Measurements from ENCODE around the gene SPANXN3. TPM values are rescaled to one million over a fixed set of nuclear protein-coding genes. Genes with fewer than 3 reads are reported as not detected.
"Not testable (repeated sequence)": the region's sequence is repeated elsewhere in the genome, so short reads cannot be mapped to it uniquely, and the experiment has no call there.

Gene SPANXN3
- polyA plus RNA-seq (2013, experiment 1 of 2), result not detected
- not detected for polyA plus RNA-seq (2013, experiment 2 of 2)

GRCh38 chrX:143517375-143517774, at the start of gene SPANXN3:
TSS of gene SPANXN3 (minus strand) at chrX:143517475. CDS start at chrX:143517391, 84 bp downstream.
- no CpG with 5 or more reads among the region's 5 CpGs for WGBS
- not testable (repeated sequence) for H3K27me3 ChIP-seq (ENCODE audit: insufficient read depth, low read length); H3K4me3 ChIP-seq (ENCODE audit: low read length); H3K4me1 ChIP-seq (ENCODE audit: insufficient read depth, low read length); H3K9ac ChIP-seq (ENCODE audit: low read depth, low read length); H3K9me3 ChIP-seq (ENCODE audit: insufficient read depth, low read depth, low read length); H3K36me3 ChIP-seq (ENCODE audit: insufficient read depth, low read length); H3K27ac ChIP-seq (ENCODE audit: low read depth, low read length)

GRCh38 chrX:143536176-143536575, 18.9 kb upstream of the SPANXN3 start:
- no peaks in the 10 kb centered on the region for H3K36me3 ChIP-seq (ENCODE audit: insufficient read depth, low read length)
- H3K9ac ChIP-seq (ENCODE audit: low read depth, low read length), result no peak overlapping the region
- no peaks in the 10 kb centered on the region for H3K27me3 ChIP-seq (ENCODE audit: insufficient read depth, low read length)
- no peak overlapping the region for H3K27ac ChIP-seq (ENCODE audit: low read depth, low read length)
- 0 out of 2 replicates have a peak, but pooled peaks cover 7% of the 10 kb centered on the region for H3K9me3 ChIP-seq (ENCODE audit: insufficient read depth, low read depth, low read length)
- no peak overlapping the region for H3K4me3 ChIP-seq (ENCODE audit: low read length)
- 78% methylated on average over 3 of the region's 3 CpGs for WGBS
- H3K4me1 ChIP-seq (ENCODE audit: insufficient read depth, low read length), result no peaks in the 10 kb centered on the region

GRCh38 chrX:143502196-143502595, 15.1 kb downstream of the SPANXN3 start:
- H3K9me3 ChIP-seq (ENCODE audit: insufficient read depth, low read depth, low read length); H3K4me3 ChIP-seq (ENCODE audit: low read length); H3K4me1 ChIP-seq (ENCODE audit: insufficient read depth, low read length); H3K27ac ChIP-seq (ENCODE audit: low read depth, low read length); H3K9ac ChIP-seq (ENCODE audit: low read depth, low read length); H3K27me3 ChIP-seq (ENCODE audit: insufficient read depth, low read length); H3K36me3 ChIP-seq (ENCODE audit: insufficient read depth, low read length): not testable (repeated sequence)
- WGBS, result 80% methylated on average over 6 of the region's 6 CpGs

GRCh38 chrX:143500751-143501150, 16.5 kb downstream of the SPANXN3 start:
- Histone ChIP-seq H3K4me3 (ENCODE audit: low read length) (no peak overlapping the region), H3K9ac (ENCODE audit: low read depth, low read length) (no peak overlapping the region), H3K9me3 (ENCODE audit: insufficient read depth, low read depth, low read length) (no peaks in the 10 kb centered on the region; the same call in 1 of the 2 replicates), H3K4me1 (ENCODE audit: insufficient read depth, low read length) (no peaks in the 10 kb centered on the region), H3K27ac (ENCODE audit: low read depth, low read length) (no peak overlapping the region), H3K27me3 (ENCODE audit: insufficient read depth, low read length) (no peaks in the 10 kb centered on the region), H3K36me3 (ENCODE audit: insufficient read depth, low read length) (no peaks in the 10 kb centered on the region)
- WGBS, result 63% methylated on average over 3 of the region's 3 CpGs

GRCh38 chrX:143486105-143486504, 31.2 kb downstream of the SPANXN3 start:
- 83% methylated on average over 8 of the region's 8 CpGs for WGBS
- Histone ChIP-seq H3K4me3 (ENCODE audit: low read length) (no peak overlapping the region), H3K4me1 (ENCODE audit: insufficient read depth, low read length) (no peaks in the 10 kb centered on the region), H3K9ac (ENCODE audit: low read depth, low read length) (no peak overlapping the region), H3K36me3 (ENCODE audit: insufficient read depth, low read length) (no peaks in the 10 kb centered on the region), H3K9me3 (ENCODE audit: insufficient read depth, low read depth, low read length) (no peaks in the 10 kb centered on the region), H3K27me3 (ENCODE audit: insufficient read depth, low read length) (no peaks in the 10 kb centered on the region), H3K27ac (ENCODE audit: low read depth, low read length) (no peak overlapping the region)

DNA sequence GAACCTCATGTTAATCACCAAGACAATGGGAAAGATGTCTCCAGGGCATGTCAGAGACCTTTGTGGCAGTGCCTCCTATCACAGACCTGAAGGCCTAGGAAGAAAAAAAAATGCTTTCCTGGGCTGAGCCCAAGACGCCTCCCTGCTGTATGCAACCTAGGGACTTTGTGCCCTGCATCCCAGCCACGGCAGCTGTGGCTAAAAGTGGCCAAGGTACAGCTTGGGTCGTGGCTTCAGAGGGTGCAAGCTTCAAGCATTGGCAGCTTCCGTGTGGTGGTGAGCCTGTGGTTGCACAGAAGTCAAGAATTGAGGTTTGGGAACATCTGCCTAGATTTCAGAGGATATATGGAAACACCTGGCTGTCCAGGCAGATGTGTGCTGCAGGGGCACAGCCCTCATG, 40.5 kb downstream of the SPANXN3 start:
- no peak overlapping the region for H3K27ac ChIP-seq (ENCODE audit: low read depth, low read length)
- WGBS, result 61% methylated on average over 4 of the region's 4 CpGs
- H3K9me3 ChIP-seq (ENCODE audit: insufficient read depth, low read depth, low read length), result no peaks in the 10 kb centered on the region

DNA sequence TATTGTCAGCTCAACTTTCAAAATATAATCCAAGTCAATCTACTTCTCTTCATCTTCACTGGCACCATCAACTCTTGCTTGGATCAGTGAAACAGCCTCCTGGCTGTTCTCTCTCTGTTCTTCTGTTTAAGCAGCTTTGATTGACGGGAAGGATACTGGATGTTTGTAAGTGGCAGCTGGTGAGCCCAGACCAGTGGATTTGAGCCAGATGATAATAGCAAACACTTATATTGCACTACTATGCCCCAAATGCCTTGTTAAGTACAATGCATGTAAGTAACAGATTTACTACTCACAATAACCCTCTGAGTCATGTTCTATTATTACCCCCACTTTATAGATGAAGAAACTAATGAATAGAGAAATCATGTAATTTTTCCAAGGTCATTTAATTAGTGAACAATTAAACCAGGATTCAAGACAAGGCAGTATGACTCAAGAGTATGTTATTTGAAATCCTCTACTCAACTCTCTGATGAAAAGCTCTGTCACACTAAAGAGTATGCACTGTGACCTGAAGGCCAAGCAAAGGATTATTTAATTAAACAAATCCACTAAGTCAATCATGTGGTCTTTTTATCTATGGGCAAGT, 44.8 kb downstream of the SPANXN3 start:
- WGBS, result 80% methylated on average over 1 of the region's 1 CpG
- H3K4me1 ChIP-seq (ENCODE audit: insufficient read depth, low read length), result no peaks in the 10 kb centered on the region
- H3K4me3 ChIP-seq (ENCODE audit: low read length), result no peak overlapping the region
- no peaks in the 10 kb centered on the region for H3K36me3 ChIP-seq (ENCODE audit: insufficient read depth, low read length)
- H3K9ac ChIP-seq (ENCODE audit: low read depth, low read length), result no peak overlapping the region
- H3K9me3 ChIP-seq (ENCODE audit: insufficient read depth, low read depth, low read length), result no peaks in the 10 kb centered on the region
- no peaks in the 10 kb centered on the region for H3K27me3 ChIP-seq (ENCODE audit: insufficient read depth, low read length)
- H3K27ac ChIP-seq (ENCODE audit: low read depth, low read length), result no peak overlapping the region

More for the DNA sequence above, 40.5 kb downstream of the SPANXN3 start:
- no peaks in the 10 kb centered on the region for H3K4me1 ChIP-seq (ENCODE audit: insufficient read depth, low read length)
- H3K36me3 ChIP-seq (ENCODE audit: insufficient read depth, low read length), result no peaks in the 10 kb centered on the region
- no peaks in the 10 kb centered on the region for H3K27me3 ChIP-seq (ENCODE audit: insufficient read depth, low read length)
- H3K9ac ChIP-seq (ENCODE audit: low read depth, low read length), result no peak overlapping the region
- H3K4me3 ChIP-seq (ENCODE audit: low read length), result no peak overlapping the region

DNA sequence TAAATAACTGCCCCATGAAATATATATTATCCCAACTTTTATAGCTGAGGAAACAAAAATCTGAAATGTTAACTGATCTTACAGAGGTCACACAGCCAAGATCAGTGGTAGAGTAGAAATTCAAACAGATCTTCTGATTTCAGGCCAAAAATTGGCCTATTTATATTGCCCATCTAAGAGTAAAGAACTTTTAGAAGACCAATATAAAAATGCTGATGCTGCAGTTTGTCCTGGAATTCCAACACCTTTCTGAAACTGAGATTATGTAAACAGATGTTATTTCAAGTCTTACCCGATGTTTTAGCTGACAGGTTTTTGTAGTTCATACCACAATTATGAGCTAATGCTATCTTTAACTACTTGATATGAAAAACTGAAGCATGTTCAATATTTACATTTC, 51.1 kb downstream of the SPANXN3 start:
- no CpG with 5 or more reads among the region's 1 CpG for WGBS
- Histone ChIP-seq H3K27me3 (ENCODE audit: insufficient read depth, low read length) (no peaks in the 10 kb centered on the region), H3K36me3 (ENCODE audit: insufficient read depth, low read length) (no peaks in the 10 kb centered on the region), H3K9me3 (ENCODE audit: insufficient read depth, low read depth, low read length) (no peaks in the 10 kb centered on the region), H3K4me1 (ENCODE audit: insufficient read depth, low read length) (no peaks in the 10 kb centered on the region), H3K4me3 (ENCODE audit: low read length) (no peak overlapping the region), H3K27ac (ENCODE audit: low read depth, low read length) (no peak overlapping the region), H3K9ac (ENCODE audit: low read depth, low read length) (no peak overlapping the region)

DNA sequence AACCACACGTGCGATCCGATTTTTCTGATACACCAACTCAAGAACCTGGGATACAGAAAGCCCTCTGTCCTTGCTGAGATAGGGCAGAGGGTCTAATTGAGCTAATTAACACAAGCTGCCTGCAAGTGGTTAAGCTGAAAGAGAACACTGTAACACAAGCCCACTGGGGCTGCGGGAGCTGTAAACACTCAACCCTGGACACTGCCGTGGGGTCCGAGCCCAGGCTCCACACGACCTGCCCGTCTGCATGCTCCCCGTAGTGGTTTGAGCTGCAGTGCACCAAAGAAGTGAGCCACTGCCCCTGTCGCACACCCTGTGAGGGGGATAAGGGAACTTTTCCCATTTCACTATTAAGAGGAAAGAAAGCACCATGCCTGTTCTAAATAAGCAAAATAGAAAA, 54.6 kb downstream of the SPANXN3 start:
- no peak overlapping the region for H3K27ac ChIP-seq (ENCODE audit: low read depth, low read length)
- H3K9me3 ChIP-seq (ENCODE audit: insufficient read depth, low read depth, low read length), result no peaks in the 10 kb centered on the region
- H3K4me1 ChIP-seq (ENCODE audit: insufficient read depth, low read length), result no peaks in the 10 kb centered on the region
- 93% methylated on average over 9 of the region's 10 CpGs for WGBS
- H3K4me3 ChIP-seq (ENCODE audit: low read length), result no peak overlapping the region
- H3K36me3 ChIP-seq (ENCODE audit: insufficient read depth, low read length), result no peaks in the 10 kb centered on the region
- H3K27me3 ChIP-seq (ENCODE audit: insufficient read depth, low read length), result no peaks in the 10 kb centered on the region
- H3K9ac ChIP-seq (ENCODE audit: low read depth, low read length), result no peak overlapping the region

DNA sequence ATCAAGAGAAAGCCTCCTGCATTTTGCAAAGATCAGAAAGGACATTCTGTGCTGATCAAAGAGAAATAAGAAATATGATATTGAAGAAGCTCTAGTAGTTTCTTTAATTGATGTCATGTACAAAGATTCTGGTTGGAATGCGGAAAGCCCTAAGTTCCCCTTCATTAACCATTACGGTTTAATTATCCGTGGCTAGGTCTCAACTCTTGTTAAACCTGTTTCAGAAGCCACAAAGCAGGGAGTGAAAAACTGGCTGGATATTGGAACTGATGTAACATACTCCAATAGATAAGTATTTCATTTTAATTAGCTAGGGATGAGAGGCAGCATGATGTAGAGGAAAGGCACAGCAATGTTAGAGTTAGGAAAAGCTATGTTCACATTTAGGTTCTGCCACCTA, 55.7 kb downstream of the SPANXN3 start:
- no peaks in the 10 kb centered on the region for H3K9me3 ChIP-seq (ENCODE audit: insufficient read depth, low read depth, low read length)
- no peaks in the 10 kb centered on the region for H3K4me1 ChIP-seq (ENCODE audit: insufficient read depth, low read length)
- H3K4me3 ChIP-seq (ENCODE audit: low read length), result no peak overlapping the region
- H3K27me3 ChIP-seq (ENCODE audit: insufficient read depth, low read length), result no peaks in the 10 kb centered on the region
- H3K9ac ChIP-seq (ENCODE audit: low read depth, low read length), result no peak overlapping the region
- H3K36me3 ChIP-seq (ENCODE audit: insufficient read depth, low read length), result no peaks in the 10 kb centered on the region
- 75% methylated on average over 2 of the region's 3 CpGs for WGBS
- no peak overlapping the region for H3K27ac ChIP-seq (ENCODE audit: low read depth, low read length)

Data from HUES64 (cell line).